Parathyroid adenoma (tissue), 2 donors: ENCODE results near the gene GLI2.

ENCODE experiments used
- H2AFZ ChIP-seq: fragments of 300-600 bp; sonication (generic); one replicate; pipeline ENCODE4 v1.7.0; 2017; ENCODE audit warnings: antibody characterized with exemption, mild to moderate bottlenecking
- H3K27ac ChIP-seq: fragments of 300-600 bp; sonication (generic); one replicate; pipeline ENCODE4 v1.7.0; 2017
- H3K27me3 ChIP-seq: fragments of 300-600 bp; sonication (generic); one replicate; pipeline ENCODE4 v1.7.0; 2017; ENCODE audit warnings: low read length; ENCODE audit not compliant: control insufficient read depth, insufficient read depth
- H3K36me3 ChIP-seq: fragments of 300-600 bp; sonication (generic); one replicate; pipeline ENCODE4 v1.7.0; 2017; ENCODE audit warnings: low read length; ENCODE audit not compliant: control insufficient read depth, insufficient read depth
- H3K4me1 ChIP-seq: fragments of 300-600 bp; sonication (generic); one replicate; pipeline ENCODE4 v1.7.0; 2017; ENCODE audit warnings: control low read depth
- H3K4me2 ChIP-seq: fragments of 300-600 bp; sonication (generic); one replicate; pipeline ENCODE4 v1.7.0; 2017; ENCODE audit warnings: low read length
- H3K4me3 ChIP-seq: fragments of 300-600 bp; sonication (generic); one replicate; pipeline ENCODE4 v1.7.0; 2017; ENCODE audit warnings: low read depth, low read length
- H3K79me2 ChIP-seq: fragments of 300-600 bp; sonication (generic); one replicate; pipeline ENCODE4 v1.7.0; 2017; ENCODE audit warnings: control low read depth
- H3K9ac ChIP-seq: fragments of 300-600 bp; sonication (generic); one replicate; pipeline ENCODE4 v1.7.0; 2017; ENCODE audit warnings: mild to moderate bottlenecking
- H3K9me3 ChIP-seq: fragments of 300-600 bp; sonication (generic); one replicate; pipeline ENCODE4 v1.7.0; 2017; ENCODE audit warnings: low read length; ENCODE audit not compliant: control insufficient read depth
- CTCF ChIP-seq: fragments of 300-600 bp; sonication (generic); IDR thresholded peaks from one replicate; pipeline ENCODE4 v1.7.0; 2017; ENCODE audit warnings: antibody characterized with exemption, mild to moderate bottlenecking
- donor health status: primary hyperparathyroidism.

Gene GLI2

GRCh38 chr2:120734930-120735651 is 577 bp upstream of the GLI2 start:
- H3K9ac ChIP-seq: no peak overlapping the region
- H3K4me2 ChIP-seq: peak overlapping the region; percentile 81
- H3K9me3 ChIP-seq: no peaks in the 10 kb centered on the region
- H3K4me1 ChIP-seq: no peaks in the 10 kb centered on the region
- H3K79me2 ChIP-seq: no peaks in the 10 kb centered on the region
- peaks cover 5% of the 10 kb centered on the region for H3K27me3 ChIP-seq
- H3K27ac ChIP-seq: no peak overlapping the region
- H3K36me3 ChIP-seq: no peaks in the 10 kb centered on the region
- peak overlapping the region; percentile 60 for H2AFZ ChIP-seq
- H3K4me3 ChIP-seq: peak overlapping the region; percentile 16
- TF ChIP-seq CTCF: no peak

- Histone ChIP-seq H3K9me3 (no peaks in the 10 kb centered on the region), H3K27ac (no peak overlapping the region), H3K4me2 (peak overlapping the region; percentile 81), H3K9ac (no peak overlapping the region), H3K4me3 (peak overlapping the region; percentile 27), H3K36me3 (no peaks in the 10 kb centered on the region), H3K27me3 (peaks cover 5% of the 10 kb centered on the region), H3K79me2 (no peaks in the 10 kb centered on the region), H3K4me1 (no peaks in the 10 kb centered on the region), H2AFZ (peak overlapping the region; percentile 87)
- no peak for TF ChIP-seq CTCF
Measured at GRCh38 chr2:120736202-120736623, 545 bp downstream of the GLI2 start.

- H2AFZ ChIP-seq: peak overlapping the region; percentile 87
- H3K4me2 ChIP-seq: peak overlapping the region; percentile 81
- H3K36me3 ChIP-seq: no peaks in the 10 kb centered on the region
- no peaks in the 10 kb centered on the region for H3K9me3 ChIP-seq
- no peak overlapping the region for H3K9ac ChIP-seq
- H3K27ac ChIP-seq: no peak overlapping the region
- H3K79me2 ChIP-seq: no peaks in the 10 kb centered on the region
- no peak for TF ChIP-seq CTCF
- H3K4me1 ChIP-seq: no peaks in the 10 kb centered on the region
- H3K27me3 ChIP-seq: peaks cover 5% of the 10 kb centered on the region
- H3K4me3 ChIP-seq: peak overlapping the region; percentile 27
Measured at GRCh38 chr2:120736624-120737339, 1.1 kb downstream of the GLI2 start.

GRCh38 chr2:120737340-120738101 is 1.9 kb downstream of the GLI2 start:
- no peaks in the 10 kb centered on the region for H3K79me2 ChIP-seq
- no peak overlapping the region for H2AFZ ChIP-seq
- H3K36me3 ChIP-seq: no peaks in the 10 kb centered on the region
- TF ChIP-seq CTCF: no peak
- H3K27me3 ChIP-seq: peaks cover 5% of the 10 kb centered on the region
- no peaks in the 10 kb centered on the region for H3K4me1 ChIP-seq
- peak overlapping the region; percentile 9 for H3K4me3 ChIP-seq
- H3K9ac ChIP-seq: no peak overlapping the region
- no peak overlapping the region for H3K4me2 ChIP-seq
- H3K9me3 ChIP-seq: no peaks in the 10 kb centered on the region
- no peak overlapping the region for H3K27ac ChIP-seq
